Smooth muscle cell (in vitro differentiated cells): ENCODE data around the gene SLC4A1. TPM values are rescaled to one million over a fixed set of nuclear protein-coding genes. Genes with fewer than 3 reads are reported as not detected.

Source experiments
- DNase-seq: peaks from one replicate; lab custom pipeline; 2025; ENCODE audit not compliant: unreplicated experiment; lab: John Stamatoyannopoulos, UW
- H2AFZ ChIP-seq: fragments of 200-600 bp; sonication (generic); 2 replicates; pipeline ENCODE4 v1.6.0; 2016; ENCODE audit warnings: antibody characterized with exemption, low read depth, mild to moderate bottlenecking
- H3F3A ChIP-seq: fragments of 200-600 bp; sonication (generic); 2 replicates; pipeline ENCODE4 v1.6.0; 2017; ENCODE audit warnings: antibody characterized with exemption, low read depth
- H3K27ac ChIP-seq: fragments of 200-600 bp; sonication (generic); 2 replicates; pipeline ENCODE4 v1.5.1; 2016; ENCODE audit warnings: low read depth, mild to moderate bottlenecking
- H3K27me3 ChIP-seq: fragments of 200-600 bp; sonication (generic); 2 replicates; pipeline ENCODE4 v1.6.1; 2016; ENCODE audit warnings: low read depth, mild to moderate bottlenecking
- H3K36me3 ChIP-seq: fragments of 200-600 bp; sonication (generic); 2 replicates; pipeline ENCODE4 v1.5.1; 2016; ENCODE audit warnings: low read depth
- H3K4me1 ChIP-seq: fragments of 200-600 bp; sonication (generic); 2 replicates; pipeline ENCODE4 v1.5.1; 2016; ENCODE audit warnings: low read depth
- H3K4me2 ChIP-seq: fragments of 200-600 bp; sonication (generic); 2 replicates; pipeline ENCODE4 v1.6.0; 2016; ENCODE audit warnings: mild to moderate bottlenecking
- H3K4me3 ChIP-seq: fragments of 200-600 bp; sonication (generic); 2 replicates; pipeline ENCODE4 v1.5.1; 2016; ENCODE audit warnings: mild to moderate bottlenecking
- H3K79me2 ChIP-seq: fragments of 200-600 bp; sonication (generic); 2 replicates; pipeline ENCODE4 v1.6.0; 2016; ENCODE audit warnings: low read depth, mild to moderate bottlenecking
- H3K9ac ChIP-seq: fragments of 200-600 bp; sonication (generic); 2 replicates; pipeline ENCODE4 v1.6.0; 2016; ENCODE audit warnings: low read depth
- H3K9me3 ChIP-seq: fragments of 200-600 bp; sonication (generic); replicated peaks from 2 replicates; pipeline ENCODE4 v1.5.1; 2016; ENCODE audit warnings: low read depth
- H4K20me1 ChIP-seq: fragments of 200-600 bp; sonication (generic); 2 replicates; pipeline ENCODE4 v1.6.0; 2016; ENCODE audit warnings: low read depth
- WGBS: methylation state at CpG from one replicate; pipeline ENCODE4 v1.1.7; 2016; ENCODE audit warnings: low lambda C conversion rate; 5-methylcytosine and 5-hydroxymethylcytosine counted together
- polyA plus RNA-seq: library from polyadenylated mRNA; unstranded; fragments of >200 nt; fragmentation: Nextera tagmentation; extraction: Ambion mirVana; gene quantifications from 2 replicates; pipeline ENCODE4 v1.2.1, GENCODE V29; 2016
- total RNA-seq: library from RNA; depleted of rRNA; stranded (reverse); fragments of >200 nt; gene quantifications from 2 replicates; pipeline ENCODE4 v1.2.3, GENCODE V29; 2014
- TF ChIP-seq, protein P1 (sequence below): fragments of 200-600 bp; sonication (generic); IDR thresholded peaks from 2 replicates; pipeline ENCODE4 v1.5.1; 2017; ENCODE audit warnings: borderline replicate concordance, mild to moderate bottlenecking, antibody characterized with exemption; ENCODE audit not compliant: insufficient read depth, poor library complexity, severe bottlenecking

The SLC4A1 gene
- total and polyA plus RNA-seq, 2 experiments from 2014 or later, result not detected

DNA sequence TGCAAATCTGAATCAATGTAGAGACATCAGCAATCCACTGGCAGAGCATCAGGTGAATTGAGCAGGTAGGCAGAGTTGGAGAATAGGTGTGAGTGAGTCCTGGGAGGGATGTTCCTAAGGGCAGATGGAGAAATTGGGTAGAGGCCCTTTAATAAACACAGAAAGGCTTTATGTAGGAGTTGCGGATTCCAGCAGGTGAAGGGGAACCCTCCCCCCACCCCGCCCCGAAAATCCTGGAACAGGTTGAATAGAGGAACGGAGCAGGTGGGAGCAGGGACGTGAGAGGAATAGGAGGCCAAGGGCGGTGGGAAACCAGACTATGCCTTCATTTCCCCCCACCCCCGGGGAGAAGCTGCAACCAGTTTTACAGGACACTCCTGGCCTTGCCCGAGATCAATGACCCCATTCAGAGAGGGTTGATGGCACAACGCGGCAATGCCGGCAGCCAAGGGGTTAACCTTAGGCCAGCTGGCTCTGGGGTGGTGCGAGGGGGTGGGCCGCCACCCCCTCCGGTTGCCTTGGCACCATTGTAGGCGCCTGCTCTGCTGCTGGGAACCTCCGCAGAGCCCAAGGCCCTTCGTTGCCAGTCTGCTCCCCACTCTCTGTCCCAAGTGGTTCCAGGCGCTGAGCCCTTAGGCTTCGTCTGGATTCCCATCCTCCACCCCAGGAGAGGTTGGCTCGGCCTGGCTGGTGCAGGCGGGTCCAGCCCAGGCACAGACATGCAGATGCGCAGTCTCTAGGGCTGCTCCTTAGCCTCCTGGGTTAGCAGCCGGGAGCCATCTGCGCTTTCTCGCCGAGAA is 39.7 kb upstream of the SLC4A1 start:
- no peaks in the 10 kb centered on the region for H3K36me3 ChIP-seq
- no peak overlapping the region for H3K9ac ChIP-seq
- H4K20me1 ChIP-seq, result no peaks in the 10 kb centered on the region
- no peak overlapping the region for H2AFZ ChIP-seq
- DNase-seq, result peak; percentile 85
- no peaks in the 10 kb centered on the region for H3F3A ChIP-seq
- 6% methylated on average over 26 of the region's 26 CpGs for WGBS
- H3K27me3 ChIP-seq, result no peaks in the 10 kb centered on the region
- peaks cover 11% of the 10 kb centered on the region for H3K4me1 ChIP-seq
- no peaks in the 10 kb centered on the region for H3K9me3 ChIP-seq
- H3K79me2 ChIP-seq, result no peaks in the 10 kb centered on the region
- peak overlapping the region; percentile 47 for H3K4me3 ChIP-seq
- H3K4me2 ChIP-seq, result peak overlapping the region; percentile 93
- H3K27ac ChIP-seq, result no peak overlapping the region
- TF ChIP-seq, protein P1, sequence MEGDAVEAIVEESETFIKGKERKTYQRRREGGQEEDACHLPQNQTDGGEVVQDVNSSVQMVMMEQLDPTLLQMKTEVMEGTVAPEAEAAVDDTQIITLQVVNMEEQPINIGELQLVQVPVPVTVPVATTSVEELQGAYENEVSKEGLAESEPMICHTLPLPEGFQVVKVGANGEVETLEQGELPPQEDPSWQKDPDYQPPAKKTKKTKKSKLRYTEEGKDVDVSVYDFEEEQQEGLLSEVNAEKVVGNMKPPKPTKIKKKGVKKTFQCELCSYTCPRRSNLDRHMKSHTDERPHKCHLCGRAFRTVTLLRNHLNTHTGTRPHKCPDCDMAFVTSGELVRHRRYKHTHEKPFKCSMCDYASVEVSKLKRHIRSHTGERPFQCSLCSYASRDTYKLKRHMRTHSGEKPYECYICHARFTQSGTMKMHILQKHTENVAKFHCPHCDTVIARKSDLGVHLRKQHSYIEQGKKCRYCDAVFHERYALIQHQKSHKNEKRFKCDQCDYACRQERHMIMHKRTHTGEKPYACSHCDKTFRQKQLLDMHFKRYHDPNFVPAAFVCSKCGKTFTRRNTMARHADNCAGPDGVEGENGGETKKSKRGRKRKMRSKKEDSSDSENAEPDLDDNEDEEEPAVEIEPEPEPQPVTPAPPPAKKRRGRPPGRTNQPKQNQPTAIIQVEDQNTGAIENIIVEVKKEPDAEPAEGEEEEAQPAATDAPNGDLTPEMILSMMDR, result no peak

DNA sequence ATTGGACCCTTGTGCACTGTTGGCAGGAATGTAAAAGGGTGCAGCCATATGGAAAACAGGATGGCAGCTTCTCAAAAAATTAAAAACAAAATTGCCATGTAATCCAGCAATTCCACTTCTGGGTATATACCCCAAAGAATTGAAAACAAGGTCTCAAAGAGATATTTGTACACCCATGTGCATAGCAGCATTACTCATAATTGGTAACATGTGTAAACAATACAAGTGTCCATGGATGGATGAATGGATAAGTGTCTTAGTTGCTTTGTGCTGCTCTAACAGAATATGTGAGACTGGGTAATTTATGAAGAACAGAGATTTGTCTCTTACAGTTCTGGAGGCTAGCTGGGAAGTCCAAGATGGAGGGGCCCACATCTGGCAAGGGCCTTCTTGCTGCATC is 36.7 kb upstream of the SLC4A1 start:
- no peaks in the 10 kb centered on the region for H3K36me3 ChIP-seq
- no peaks in the 10 kb centered on the region for H3K9me3 ChIP-seq
- H3K79me2 ChIP-seq, result no peaks in the 10 kb centered on the region
- H3K4me3 ChIP-seq, result no peak overlapping the region
- no peak overlapping the region for H3K9ac ChIP-seq
- no peak for DNase-seq
- TF ChIP-seq, protein P1, result no peak
- H3K4me2 ChIP-seq, result no peak overlapping the region
- H3F3A ChIP-seq, result no peaks in the 10 kb centered on the region
- no peak overlapping the region for H3K27ac ChIP-seq
- H3K4me1 ChIP-seq, result peaks cover 11% of the 10 kb centered on the region
- H3K27me3 ChIP-seq, result no peaks in the 10 kb centered on the region
- no peaks in the 10 kb centered on the region for H4K20me1 ChIP-seq
- no peak overlapping the region for H2AFZ ChIP-seq

DNA sequence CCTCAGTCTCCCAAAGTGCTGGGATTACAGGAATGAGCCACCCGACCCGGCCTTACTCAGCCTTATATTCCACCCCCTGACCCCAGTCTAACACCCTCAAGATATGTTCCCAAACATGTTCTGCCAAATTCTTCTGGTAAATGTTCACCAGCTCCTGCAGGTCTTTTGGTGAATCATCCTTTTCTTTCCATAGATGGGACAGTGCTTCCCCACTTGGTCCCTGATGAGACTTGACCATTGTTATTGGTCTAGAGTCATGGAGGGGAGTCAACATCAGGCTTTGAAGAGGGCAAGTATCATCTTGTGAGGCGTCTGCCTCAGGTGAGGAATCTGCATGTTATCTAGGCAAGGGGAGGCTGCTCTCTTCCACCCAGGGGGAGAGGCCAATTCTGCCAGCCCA is 30.0 kb upstream of the SLC4A1 start:
- Histone ChIP-seq H3K27ac (no peak overlapping the region), H3K4me1 (no peaks in the 10 kb centered on the region), H3K79me2 (no peaks in the 10 kb centered on the region), H3K4me3 (no peak overlapping the region), H3F3A (no peaks in the 10 kb centered on the region), H4K20me1 (no peaks in the 10 kb centered on the region), H2AFZ (no peak overlapping the region), H3K9ac (no peak overlapping the region), H3K36me3 (no peaks in the 10 kb centered on the region), H3K4me2 (no peak overlapping the region), H3K27me3 (no peaks in the 10 kb centered on the region), H3K9me3 (no peaks in the 10 kb centered on the region)
- WGBS, result 88% methylated on average over 3 of the region's 3 CpGs
- TF ChIP-seq, protein P1, result no peak
- no peak for DNase-seq

DNA sequence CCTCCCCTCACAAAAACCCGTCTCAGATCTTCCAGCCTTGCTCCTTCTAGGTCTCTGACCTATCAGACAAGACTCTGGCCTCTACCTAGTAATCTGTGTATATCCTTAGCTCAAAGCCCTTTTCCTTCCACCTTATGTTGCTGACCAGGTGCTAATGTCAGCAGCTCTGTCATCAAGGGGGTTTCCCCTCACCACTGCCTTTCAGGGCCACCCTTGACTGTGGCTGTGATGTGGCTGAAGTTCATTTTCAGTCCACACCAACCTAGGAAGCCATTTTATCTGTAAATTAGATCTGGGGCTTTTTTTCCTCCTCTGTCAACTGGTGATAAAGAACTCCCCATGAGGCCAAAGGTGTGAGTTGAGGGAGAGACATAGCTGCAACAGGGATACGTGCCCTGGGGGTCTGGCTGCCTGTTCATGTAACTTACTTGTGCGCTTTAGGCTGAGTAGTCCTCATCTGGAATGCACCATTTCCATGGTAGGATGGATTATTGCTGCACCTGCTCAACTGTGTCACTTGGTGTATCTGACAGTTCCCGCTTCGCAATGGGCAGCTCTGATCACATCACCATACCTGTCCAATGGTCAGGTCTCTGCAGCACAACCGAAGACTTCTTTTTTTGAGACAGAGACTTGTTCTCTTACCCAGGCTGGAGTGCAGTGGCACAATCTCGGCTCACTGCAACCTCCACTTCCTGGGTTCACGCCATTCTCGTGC is 25.7 kb upstream of the SLC4A1 start:
- Histone ChIP-seq H3K27me3 (no peaks in the 10 kb centered on the region), H3K9ac (no peak overlapping the region), H3K9me3 (no peaks in the 10 kb centered on the region), H4K20me1 (no peaks in the 10 kb centered on the region), H3K79me2 (no peaks in the 10 kb centered on the region), H2AFZ (no peak overlapping the region), H3K36me3 (no peaks in the 10 kb centered on the region), H3K4me2 (no peak overlapping the region), H3F3A (no peaks in the 10 kb centered on the region), H3K4me3 (no peak overlapping the region), H3K4me1 (no peaks in the 10 kb centered on the region), H3K27ac (no peak overlapping the region)
- 93% methylated on average over 9 of the region's 9 CpGs for WGBS
- TF ChIP-seq, protein P1, result no peak
- no peak for DNase-seq
